GM21526 (cell line): ENCODE results near the gene FANCC.
"Not testable (repeated sequence)": the region's sequence is repeated elsewhere in the genome, so short reads cannot be mapped to it uniquely, and the experiment has no call there.

Source experiments
- ATAC-seq: cut with Tn5 transposase; IDR thresholded peaks from one replicate; pipeline ENCODE4 v1.9.1; 2021; ENCODE audit warnings: moderate library complexity; ENCODE audit not compliant: unreplicated experiment, low FRiP score

The FANCC gene

DNA sequence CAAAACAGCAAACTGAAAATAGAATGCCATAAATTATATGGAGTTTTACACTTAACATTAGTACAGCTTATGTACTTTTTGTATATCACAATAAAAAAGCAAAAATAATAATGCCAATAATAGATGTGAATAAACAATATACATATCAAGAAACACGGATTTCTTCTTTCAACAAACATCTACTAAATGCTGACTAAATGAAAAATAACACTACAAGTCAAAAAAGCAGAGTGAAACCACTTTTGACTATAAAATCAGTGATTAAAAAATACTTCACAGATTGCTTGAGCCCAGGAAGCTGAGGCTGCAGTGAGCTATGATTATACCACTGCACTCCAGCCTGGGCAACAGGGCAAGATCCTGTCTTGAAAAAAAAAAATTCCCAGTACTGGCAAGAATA, 32.2 kb downstream of the FANCC start:
- ATAC-seq = no peak

GRCh38 chr9:95284162-95285080, 33.1 kb downstream of the FANCC start:
- ATAC-seq = no peak

- ATAC-seq = no peak
Measured at GRCh38 chr9:95283673-95284072, 33.8 kb downstream of the FANCC start.

DNA sequence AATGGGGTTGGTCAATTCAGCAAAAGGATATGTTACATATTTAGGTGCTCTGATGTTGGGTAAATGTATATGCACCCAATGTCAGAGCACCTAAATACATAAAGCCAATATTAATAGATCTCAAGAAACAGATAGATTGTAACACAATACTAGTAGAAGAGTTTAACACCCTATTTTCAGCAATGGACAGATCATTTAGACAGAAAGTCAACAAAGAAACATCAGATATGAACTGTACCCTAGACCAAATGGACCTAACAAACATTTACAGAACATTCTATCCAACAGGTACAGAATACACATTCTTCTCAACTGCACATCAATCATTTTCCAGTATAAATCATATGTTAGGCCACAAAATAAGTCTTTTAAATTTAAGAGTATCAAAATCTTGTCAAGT, 35.2 kb downstream of the FANCC start:
- ATAC-seq = no peak

DNA sequence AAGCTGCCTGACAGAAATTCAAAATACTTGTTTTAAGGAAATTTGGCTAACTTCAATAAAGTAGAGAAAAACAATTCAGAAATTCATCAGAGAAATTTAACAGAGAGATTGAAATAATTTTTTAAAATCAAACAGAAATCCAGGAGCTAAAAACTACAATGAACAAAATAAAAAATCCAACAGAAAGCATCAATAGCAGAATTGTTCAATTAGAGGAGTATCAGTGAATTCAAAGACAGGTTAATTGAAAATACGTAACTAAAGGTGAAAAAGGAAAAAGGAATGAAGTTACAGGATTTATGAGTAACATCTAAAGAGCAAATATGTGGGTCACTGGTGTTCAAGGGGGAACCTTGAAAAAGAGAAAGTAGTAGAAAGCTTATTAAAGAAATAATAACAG, 36.8 kb downstream of the FANCC start:
- ATAC-seq = no peak

GRCh38 chr9:95277509-95277908, 40.0 kb downstream of the FANCC start:
- no peak for ATAC-seq

- no peak for ATAC-seq
Measured at GRCh38 chr9:95276395-95276954, 41.0 kb downstream of the FANCC start.

DNA sequence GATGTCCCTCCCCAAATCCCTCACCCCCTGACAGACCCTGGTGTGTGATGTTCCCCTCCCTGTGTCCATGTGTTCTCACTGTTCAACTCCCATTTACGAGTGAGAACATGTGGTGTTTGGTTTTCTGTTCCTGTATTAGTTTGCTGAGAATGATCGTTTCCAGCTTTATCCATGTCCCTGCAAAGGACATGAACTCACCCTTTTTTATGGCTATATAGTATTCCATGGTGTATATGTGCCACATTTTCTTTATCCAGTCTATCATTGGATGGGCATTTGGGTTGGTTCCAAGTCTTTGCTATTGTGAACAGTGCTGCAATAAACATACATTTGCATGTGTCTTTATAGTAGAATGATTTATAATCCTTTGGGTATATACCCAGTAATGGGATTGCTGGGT, 43.3 kb downstream of the FANCC start:
- not testable (repeated sequence) for ATAC-seq

DNA sequence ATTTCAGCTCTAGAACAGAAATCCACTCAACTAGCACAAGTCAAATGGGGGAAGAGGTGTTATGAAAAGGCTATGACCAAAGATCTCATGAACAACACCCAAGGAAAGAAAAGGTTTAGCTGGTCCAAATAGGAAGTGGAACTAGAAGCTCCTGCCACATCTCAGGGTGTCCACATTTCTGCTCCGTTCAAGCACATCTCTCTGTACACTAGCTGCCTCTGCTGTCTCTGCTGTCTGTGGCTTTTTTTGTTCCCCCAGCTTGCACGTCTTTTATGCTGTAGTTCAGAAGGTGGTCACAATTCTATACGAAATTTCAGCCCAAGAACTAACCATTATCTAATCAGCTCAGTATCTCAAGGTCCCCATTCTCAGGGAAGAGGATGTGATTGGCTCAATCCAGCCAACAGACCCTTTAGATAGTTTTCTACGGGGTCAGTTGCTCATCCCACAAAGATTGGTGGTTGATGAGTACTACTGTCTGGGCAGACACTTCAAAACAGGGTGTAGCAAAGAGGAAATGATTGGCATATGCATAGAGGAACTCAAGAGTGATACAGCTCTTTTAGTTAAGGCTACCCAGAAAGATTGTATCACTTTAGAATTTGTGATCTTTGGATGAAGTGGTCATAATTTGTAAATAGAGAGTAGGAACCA, 44.0 kb downstream of the FANCC start:
- ATAC-seq = no peak

GRCh38 chr9:95272830-95273229, 44.7 kb downstream of the FANCC start:
- ATAC-seq = no peak

DNA sequence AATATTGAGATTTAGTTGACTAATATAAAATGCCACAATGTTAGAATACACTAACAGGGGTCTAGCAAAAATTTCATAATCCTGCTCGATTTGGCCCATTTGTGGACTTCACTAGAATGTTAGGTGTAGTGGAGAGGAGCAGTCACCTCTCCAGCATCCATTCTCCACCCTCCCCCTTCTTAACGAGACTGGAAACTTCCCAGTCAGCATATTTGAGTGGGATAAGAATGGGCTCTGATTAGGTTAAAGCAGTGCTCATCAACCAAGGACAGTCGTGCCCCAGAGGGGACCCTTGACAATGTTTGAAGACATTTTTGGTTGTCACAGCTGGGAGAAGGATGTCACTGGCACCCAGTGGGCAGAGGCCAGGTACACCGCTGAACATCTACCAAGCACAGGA, 46.7 kb downstream of the FANCC start:
- ATAC-seq = no peak

- not testable (repeated sequence) for ATAC-seq
Measured at GRCh38 chr9:95269803-95270773, 47.4 kb downstream of the FANCC start.

- no peak for ATAC-seq
Measured at GRCh38 chr9:95268681-95269080, 48.8 kb downstream of the FANCC start.

DNA sequence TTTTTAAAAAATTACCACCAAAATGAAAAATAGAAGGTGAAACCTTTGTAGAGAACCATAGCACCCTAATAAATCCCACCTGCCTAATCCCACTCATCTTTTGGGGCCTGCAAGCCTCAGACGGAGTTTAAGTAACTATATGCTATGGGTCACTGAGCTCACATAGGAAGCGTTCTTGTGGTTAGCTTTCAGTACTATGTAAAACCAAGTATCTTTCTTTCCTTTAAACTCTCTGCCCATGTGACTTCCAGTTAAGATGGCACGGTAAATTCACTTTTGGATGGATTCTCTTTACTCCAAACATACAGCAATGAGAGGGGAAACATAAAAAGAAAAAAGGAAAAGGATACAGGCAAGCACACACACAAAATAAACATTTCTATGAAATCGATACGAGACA, 50.9 kb downstream of the FANCC start:
- peak; percentile 72 for ATAC-seq

DNA sequence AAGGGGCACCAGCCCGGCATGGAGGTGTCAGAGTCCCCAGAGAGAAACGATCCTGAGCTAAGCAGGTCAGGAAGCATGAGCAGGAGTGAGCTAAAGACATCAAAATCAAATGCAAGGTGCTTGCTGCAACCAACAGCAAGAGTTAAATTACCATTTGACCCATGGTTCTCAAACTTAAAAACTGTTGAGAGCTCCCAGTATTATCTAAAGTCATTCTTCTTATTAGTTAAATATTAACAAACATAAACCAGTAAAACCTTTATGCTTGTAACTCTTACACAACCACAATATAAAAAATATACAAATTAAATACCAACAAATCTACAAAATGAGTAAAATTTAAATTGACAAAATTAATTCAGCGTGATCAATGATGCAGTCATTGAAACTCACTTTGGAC, 51.5 kb downstream of the FANCC start:
- ATAC-seq = no peak

DNA sequence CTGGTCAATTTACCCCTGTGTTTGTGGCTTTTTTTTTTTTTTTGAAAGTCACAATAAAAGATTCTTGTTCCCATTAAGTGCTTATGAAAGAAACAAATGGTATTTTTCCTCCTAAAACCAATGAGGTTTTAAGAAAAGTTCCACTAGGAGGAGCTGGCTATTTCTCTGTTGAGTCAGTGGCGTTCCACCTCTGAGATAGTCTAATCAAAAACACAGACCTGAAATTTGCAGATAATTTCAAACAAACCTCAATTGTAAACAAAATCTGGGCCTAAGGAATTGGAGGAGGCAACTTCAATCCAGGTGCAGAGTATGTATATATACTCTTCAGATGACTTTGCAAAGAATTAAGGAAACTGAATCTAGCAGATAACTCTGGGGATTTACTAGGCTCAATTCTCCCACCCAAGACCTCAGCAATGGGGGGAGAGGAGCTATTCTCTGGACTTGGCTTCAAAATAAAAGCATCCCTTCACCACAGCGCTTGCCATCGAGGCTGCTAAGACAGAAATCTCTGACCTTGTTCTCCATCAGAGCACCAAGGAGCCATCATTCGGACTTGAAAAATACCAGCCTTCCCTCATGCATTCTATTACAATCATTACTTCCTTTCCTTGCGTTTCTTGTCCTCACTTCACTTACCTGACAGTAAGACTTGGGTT, 52.4 kb downstream of the FANCC start:
- ATAC-seq = no peak

DNA sequence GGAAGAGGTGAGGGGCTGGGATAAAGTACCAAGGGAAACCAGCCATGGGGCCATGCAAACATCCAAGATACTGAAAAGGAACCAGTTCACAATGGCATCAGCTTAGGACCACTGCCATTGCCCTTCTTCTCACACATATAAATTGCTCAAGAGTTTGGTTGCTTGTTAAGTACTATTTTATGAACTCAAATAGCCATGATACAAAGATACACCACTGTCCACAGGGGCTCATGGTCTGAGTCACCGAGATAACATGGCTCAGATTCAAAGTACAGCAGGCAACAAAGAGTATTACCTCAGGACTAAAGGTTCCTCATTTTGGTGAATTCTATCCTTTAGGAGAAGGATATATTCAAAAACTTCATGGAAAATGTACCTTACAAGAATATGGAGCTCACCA, 55.6 kb downstream of the FANCC start:
- ATAC-seq = no peak

DNA sequence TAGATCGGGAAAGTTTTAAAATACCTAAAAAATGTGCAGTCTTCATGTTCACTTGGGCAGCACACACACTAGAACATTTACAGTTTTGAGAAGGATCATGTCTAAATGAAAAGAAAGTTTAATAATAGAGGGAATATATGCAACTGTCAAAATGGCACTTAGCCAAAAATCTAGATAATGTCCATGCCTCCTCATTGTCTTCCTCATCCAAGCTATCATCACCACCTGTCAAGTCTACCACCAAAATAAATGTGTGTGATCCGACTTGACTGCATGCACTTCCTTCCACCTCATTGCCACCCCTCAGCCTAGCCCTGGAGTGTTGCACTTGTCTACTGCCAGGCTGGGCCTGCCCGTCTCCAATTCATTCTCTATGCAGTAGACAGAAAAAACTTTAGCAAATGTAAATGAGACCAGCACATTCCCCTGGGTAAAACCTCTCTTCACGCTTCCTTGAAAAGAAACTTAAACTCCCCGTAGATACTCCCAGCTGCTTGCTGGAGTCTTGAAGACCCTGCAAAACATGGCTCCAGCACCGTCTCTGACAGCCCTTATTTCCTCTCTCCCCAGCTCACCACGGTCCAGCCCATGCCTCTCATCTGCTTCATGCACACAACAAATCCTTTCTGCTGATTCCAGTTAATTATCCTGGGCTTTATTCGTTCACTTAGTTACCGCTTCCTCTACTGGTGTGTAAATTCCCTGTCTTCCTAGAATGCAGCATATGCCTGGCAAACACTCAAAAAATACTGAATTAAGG, 66.9 kb downstream of the FANCC start:
- ATAC-seq = no peak

- ATAC-seq = no peak
Measured at GRCh38 chr9:95249986-95250385, 67.5 kb downstream of the FANCC start.
